Gastroesophageal sphincter (tissue), 3 donors: ENCODE results near the gene KRTDAP.

Experiments
- CTCF ChIP-seq, 4 experiments: fragments of 200-600 bp in 2 of 4; fragments of 450-650 bp in 2 of 4; sonication (generic) in 1 of 4; IDR thresholded peaks; one replicate each; pipeline ENCODE4 v1.5.1; 2017 to 2019; ENCODE audit warnings: antibody characterized with exemption in 4 of 4, mild to moderate bottlenecking in 2 of 4, moderate library complexity in 2 of 4
- EP300 ChIP-seq: sonication (generic); formaldehyde crosslinking; IDR thresholded peaks from one replicate; pipeline ENCODE4 v1.6.1; 2017; ENCODE audit warnings: antibody characterized with exemption, mild to moderate bottlenecking
- POLR2A ChIP-seq, 2 donors: fragments of 450-650 bp; IDR thresholded peaks; one replicate each; pipeline ENCODE4 v1.6.1; 2017; ENCODE audit warnings: antibody characterized with exemption in 2 of 2, mild to moderate bottlenecking in 2 of 2, moderate library complexity in 1 of 2

- TF ChIP-seq POLR2A (IDR thresholded peaks at IDR 0.05) (no peak), CTCF (IDR thresholded peaks at IDR 0.05) (no peak), EP300 (no peak)
These were observed 48.2 kb downstream of the KRTDAP start for GRCh38 chr19:35442091-35442490.
